GM12874 (cell line): ENCODE measurements around the gene ATAD1.

ENCODE experiments used
- TF ChIP-seq, protein P1 (sequence below): IDR thresholded peaks from 2 replicates; pipeline ENCODE4 v1.5.1; 2011; ENCODE audit warnings: low read depth, mild to moderate bottlenecking, control low read depth, low read length, moderate library complexity; ENCODE audit not compliant: insufficient read depth

Gene ATAD1, protein sequence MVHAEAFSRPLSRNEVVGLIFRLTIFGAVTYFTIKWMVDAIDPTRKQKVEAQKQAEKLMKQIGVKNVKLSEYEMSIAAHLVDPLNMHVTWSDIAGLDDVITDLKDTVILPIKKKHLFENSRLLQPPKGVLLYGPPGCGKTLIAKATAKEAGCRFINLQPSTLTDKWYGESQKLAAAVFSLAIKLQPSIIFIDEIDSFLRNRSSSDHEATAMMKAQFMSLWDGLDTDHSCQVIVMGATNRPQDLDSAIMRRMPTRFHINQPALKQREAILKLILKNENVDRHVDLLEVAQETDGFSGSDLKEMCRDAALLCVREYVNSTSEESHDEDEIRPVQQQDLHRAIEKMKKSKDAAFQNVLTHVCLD

DNA sequence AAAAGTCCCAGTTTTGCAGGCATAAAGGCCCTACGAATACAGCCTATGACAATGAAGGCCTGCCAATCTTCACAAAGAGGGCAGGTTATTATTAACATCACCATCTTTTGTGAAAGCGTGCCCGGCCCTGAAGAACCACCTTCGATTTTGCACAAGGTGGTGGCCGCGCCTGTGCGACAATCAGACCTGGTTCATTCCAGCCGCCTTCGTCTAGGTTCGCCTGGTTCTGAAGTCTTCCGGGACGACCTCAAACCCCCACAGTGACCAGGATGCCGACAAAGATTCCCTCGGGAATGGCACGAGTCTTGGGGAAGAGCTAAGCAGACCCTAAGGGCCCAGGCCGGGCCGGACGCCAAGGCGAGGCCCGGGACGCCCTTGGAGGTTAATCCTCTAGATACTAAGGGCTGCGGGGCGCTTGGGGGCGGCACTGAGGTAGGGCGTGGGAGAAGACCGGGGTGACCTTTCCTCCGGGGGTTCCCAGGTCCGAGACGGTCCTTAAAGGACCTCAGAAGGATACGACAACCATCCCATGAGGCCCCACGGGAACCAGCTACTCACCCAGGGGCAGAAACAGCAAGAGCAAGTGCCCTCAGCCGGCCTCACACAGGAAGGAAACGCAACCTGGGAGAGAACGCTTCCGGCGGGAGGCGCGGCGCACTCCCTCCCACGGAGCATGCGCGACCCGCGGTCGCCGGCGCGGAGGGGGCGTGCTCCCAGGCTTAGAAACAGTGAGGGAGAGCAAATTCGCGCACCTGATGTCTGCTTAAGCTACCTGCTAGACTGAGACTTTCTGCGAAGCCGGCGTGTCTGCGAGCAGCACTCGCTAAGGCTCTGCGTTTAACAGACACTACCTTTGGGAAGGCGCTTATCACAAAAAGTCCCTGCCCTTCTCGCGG lies at the start of gene ATAD1:
ATAD1 (minus strand) TSS at position 618 of the 896 bp plus-strand sequence. CDS start 3,627 bp downstream, outside the sequence.
- TF ChIP-seq, protein P1, sequence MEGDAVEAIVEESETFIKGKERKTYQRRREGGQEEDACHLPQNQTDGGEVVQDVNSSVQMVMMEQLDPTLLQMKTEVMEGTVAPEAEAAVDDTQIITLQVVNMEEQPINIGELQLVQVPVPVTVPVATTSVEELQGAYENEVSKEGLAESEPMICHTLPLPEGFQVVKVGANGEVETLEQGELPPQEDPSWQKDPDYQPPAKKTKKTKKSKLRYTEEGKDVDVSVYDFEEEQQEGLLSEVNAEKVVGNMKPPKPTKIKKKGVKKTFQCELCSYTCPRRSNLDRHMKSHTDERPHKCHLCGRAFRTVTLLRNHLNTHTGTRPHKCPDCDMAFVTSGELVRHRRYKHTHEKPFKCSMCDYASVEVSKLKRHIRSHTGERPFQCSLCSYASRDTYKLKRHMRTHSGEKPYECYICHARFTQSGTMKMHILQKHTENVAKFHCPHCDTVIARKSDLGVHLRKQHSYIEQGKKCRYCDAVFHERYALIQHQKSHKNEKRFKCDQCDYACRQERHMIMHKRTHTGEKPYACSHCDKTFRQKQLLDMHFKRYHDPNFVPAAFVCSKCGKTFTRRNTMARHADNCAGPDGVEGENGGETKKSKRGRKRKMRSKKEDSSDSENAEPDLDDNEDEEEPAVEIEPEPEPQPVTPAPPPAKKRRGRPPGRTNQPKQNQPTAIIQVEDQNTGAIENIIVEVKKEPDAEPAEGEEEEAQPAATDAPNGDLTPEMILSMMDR = peak; percentile 33; the same call in 1 of the 2 replicates

DNA sequence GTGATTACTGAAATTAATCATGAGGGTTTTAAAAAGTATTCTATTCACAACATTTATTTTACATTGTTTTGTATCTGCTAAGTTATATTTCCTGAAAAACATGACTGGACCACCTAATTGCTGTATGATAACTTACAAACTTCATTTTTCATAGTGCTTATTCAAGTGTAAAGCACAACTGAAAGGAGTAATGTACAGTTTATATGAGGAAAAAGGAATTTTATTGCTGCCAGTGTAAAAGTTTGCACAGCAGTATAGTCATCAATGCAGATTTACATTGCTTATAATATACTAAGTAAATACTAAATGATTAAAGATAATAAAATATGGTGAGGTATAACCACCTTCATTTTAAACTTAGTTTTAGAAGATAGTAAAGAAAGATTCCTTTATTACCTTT lies 49.4 kb upstream of the ATAD1 start:
- TF ChIP-seq, protein P1 = no peak

GRCh38 chr10:87866412-87866974 lies 48.5 kb upstream of the ATAD1 start:
- TF ChIP-seq, protein P1 = no peak

GRCh38 chr10:87865241-87865881 lies 47.3 kb upstream of the ATAD1 start:
- TF ChIP-seq, protein P1 = no peak

- TF ChIP-seq, protein P1 = no peak
Observed at GRCh38 chr10:87864496-87865059, 46.6 kb upstream of the ATAD1 start.

DNA sequence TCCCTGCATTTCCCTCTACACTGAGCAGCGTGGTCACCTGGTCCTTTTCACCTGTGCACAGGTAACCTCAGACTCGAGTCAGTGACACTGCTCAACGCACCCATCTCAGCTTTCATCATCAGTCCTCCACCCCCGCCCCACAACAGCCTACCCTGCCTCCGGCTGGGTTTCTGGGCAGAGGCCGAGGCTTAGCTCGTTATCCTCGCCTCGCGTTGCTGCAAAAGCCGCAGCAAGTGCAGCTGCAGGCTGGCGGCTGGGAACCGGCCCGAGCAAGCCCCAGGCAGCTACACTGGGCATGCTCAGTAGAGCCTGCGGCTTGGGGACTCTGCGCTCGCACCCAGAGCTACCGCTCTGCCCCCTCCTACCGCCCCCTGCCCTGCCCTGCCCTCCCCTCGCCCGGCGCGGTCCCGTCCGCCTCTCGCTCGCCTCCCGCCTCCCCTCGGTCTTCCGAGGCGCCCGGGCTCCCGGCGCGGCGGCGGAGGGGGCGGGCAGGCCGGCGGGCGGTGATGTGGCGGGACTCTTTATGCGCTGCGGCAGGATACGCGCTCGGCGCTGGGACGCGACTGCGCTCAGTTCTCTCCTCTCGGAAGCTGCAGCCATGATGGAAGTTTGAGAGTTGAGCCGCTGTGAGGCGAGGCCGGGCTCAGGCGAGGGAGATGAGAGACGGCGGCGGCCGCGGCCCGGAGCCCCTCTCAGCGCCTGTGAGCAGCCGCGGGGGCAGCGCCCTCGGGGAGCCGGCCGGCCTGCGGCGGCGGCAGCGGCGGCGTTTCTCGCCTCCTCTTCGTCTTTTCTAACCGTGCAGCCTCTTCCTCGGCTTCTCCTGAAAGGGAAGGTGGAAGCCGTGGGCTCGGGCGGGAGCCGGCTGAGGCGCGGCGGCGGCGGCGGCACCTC lies 45.3 kb upstream of the ATAD1 start, which contains the start of the genes KLLN and PTEN:
KLLN (minus strand) TSS at position 481 of the 891 bp plus-strand sequence. CDS start 1,046 bp downstream, outside the sequence.
PTEN (plus strand) TSS at position 573 of the 891 bp plus-strand sequence. CDS start 845 bp downstream, outside the sequence.
- TF ChIP-seq, protein P1 = no peak
